Activated CD8-positive, alpha-beta memory T cell treated with anti-CD3 and anti-CD28 coated beads, Interleukin-2, amount 50 U/mL, for 4 hours (primary cell): Measurements from ENCODE around the gene NEDD4L.

Source experiments
- DNase-seq: peaks from one replicate; pipeline ENCODE4 v3.0.0-alpha.2; 2020

The NEDD4L gene

DNA sequence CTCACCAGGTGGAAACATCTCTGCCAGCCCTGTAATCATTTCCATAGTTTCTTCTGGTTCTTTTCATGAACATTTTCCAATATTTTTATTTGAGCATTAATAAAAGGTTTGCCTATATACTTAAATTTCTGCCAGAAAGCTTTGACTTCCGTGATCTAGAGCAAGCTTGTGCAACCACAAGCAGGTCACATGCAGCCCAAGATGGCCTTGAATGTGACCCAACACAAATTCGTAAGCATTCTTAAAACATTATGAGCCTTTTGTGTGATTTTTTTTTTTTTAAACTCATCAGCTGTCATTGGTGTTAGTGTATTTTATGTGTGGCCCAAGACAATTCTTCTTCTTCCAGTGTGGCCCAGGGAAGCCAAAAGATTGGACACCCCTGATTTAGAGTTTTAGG lies 51.6 kb downstream of the NEDD4L start:
- no peak for DNase-seq

DNA sequence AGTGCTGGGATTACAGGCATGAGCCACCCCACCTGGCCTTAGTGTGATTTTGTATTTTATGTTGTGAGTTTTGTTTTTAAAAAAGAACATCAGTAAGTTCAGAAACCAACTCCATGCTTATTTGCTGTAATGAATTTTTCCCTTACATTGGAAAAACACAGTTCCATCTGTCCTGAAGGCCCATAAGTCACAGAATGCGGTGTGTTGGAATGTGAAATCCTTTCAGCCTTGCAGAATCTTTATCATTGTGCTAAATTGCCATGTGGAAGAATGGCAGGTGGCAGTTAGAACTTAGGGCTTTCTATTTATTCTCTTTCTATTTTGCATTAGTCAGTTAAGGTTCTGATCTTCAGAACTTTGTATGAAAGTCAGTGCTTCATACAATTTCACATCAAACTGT lies 52.6 kb downstream of the NEDD4L start:
- DNase-seq, result no peak

DNA sequence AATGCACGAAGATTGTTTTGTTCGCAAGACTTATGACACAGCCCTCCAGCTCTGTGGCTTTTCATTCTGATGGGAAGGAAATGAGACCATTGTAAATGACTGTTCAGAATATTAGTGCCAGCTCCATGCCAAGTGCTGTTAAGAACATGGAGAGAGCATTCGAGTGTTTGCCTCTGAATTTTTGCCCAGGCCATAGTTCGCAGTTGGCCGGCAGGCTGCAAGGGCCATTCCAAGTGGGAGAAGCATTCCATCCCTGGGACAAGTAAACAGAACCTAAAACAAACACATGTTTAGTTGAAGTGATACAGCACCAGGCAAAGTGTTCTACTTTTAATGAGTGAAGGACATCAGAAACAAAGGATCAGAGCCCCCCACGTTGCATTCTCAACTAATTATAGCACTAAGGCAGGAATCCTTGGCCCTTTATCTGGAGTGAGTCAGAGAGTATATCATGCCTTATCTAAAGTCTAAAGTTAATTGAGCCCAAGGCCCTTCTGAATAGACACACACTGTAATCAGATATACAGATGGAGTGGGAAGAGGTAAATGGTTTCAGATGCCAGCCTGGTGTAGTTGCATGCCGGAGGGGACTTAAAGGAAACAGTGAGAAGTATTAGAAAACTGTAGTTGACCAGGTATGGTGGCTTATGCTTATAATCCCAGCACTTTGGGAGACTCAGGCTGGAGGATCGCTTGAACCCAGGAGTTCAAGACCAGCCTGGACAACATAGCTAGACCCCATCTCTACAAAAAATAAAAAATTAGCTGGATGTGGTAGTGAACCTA lies 53.3 kb downstream of the NEDD4L start:
- DNase-seq, result no peak

DNA sequence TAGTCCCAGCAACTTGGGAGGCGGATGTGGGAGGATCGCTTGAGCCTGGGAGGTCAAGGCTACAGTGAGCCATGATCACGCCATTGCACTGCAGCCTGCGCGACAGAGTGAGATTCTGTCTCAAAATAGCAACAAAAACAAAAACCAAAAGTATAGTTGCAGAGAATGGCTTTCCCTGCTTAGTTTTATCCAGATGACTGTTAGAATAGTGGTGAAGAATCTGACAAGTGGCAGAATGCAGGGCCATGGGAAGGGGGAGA lies 53.8 kb downstream of the NEDD4L start:
- no peak for DNase-seq

DNA sequence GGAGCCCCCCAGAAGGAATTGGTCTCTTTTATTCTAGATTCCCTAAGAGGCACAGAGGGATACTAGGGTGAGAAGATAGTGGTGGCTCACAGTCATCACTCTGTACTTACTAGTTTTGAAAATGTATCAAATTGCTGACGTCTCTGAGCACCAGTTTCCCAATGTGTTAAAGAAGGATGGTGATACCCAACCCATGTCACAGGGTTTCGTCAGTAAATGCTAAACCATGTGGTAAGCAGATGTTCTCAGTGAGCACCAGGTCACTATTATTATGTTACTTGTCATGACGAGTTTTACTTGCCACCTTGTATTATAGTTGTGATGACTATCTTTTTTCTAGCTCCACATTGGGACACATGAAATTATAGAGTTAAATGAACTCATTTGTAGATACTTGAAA lies 54.7 kb downstream of the NEDD4L start:
- no peak for DNase-seq

DNA sequence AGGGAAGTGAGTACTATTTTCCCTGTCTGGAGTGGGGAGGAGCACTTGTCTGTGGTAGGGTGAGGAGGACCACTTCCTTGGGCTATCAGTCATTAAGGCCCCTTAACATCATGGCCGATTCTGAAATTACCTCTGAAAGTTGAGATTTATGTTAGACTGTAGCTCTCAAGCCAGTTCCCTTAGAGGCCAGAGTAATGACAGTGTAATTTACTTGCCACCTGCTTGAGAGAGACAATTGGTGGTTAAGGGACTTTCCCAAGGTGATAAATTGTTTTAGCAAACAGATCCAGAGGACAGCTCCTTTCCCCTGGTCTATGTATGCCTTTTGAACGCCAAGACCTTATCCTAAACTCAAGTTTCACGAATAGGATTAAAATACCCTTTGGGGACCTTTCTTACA lies 56.1 kb downstream of the NEDD4L start:
- no peak for DNase-seq

DNA sequence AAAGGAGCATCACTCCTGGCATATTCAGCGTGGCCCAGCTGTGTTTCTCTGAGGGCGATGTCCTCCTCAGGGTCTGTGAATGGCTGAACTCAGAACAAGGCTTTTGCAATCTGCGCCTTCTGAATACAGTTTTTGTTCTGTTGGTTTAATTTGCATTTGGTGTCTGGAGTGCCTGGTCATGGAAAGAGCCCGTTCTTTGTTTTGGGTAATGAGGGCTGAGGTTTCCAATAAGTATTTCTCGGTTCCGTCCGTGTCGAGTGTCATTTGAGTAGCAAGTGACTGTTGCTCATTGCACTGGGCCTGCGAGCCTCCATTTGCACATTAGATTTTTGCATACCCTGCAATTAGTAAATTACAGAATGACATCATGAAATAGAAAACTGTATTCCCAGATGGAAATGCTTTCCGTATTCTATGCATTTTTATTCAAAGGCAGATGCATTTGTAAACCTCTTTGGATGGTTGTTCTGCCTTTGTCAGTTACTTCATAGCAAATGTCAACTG lies 57.3 kb downstream of the NEDD4L start:
- no peak for DNase-seq

DNA sequence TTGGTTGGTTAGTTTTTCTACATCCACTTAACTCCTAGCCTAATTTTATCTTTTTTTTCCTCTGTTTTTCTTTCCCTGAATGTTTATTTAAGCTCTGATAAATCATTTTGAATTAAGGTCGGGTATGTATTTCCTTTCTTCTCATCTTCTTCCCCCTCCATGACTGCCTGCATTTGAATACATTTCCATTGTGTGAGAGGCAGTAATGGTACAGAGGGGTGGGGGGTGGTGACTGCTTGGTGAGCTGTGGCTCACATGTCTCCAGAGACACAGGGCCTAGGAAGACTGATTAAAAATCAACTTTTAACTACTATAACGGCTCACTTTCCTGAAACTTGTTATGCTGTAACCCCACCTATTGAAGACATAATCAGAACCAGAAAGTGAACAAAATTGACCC lies 58.0 kb downstream of the NEDD4L start:
- DNase-seq, result no peak

DNA sequence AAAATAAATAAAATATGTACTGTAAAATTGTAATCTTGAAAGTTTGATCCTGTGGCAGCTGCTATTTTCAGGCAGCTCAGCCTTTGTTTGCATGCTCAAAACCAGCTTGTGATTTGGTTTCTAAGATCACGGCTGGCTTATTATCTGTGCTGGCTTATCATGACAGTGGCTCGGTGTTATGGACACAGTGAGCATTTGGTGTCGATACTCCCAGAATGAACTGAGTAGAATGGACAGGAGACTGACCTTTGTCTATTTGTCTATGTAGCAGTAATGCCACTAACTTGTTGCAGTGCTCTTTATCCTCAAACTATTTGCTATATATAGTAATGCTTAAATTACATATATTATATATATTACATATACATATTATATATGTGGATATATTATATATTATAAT lies 58.8 kb downstream of the NEDD4L start:
- no peak for DNase-seq

DNA sequence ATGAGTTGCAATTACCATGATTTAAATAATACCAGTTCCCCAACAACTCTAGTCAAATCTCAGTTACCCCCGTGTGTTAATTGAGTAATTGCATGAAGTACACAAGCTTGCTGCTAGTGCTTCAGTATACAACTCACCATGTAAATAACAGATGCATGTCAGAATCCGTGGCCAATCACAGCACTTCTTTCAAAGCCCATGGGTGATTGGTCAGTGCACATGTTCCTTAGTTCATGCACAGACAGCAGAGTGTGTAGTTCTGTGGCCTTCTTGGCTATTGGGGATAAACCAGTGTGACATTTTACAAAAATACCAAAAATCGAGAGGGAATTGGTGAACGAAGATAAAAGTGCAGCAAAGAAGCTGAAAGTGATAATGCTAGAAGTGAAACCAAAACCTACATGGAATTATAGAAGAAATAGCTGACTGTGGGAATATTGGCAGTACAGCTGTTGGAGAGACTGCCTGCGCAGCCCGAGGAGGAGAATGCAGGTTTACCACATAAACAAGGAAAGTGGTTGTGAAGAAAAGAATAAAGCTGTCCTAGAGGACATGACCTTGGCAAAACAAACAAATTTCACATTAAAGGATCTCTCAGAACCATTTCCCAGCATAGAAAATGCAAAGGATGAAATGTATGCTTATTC lies 59.4 kb downstream of the NEDD4L start:
- no peak for DNase-seq

DNA sequence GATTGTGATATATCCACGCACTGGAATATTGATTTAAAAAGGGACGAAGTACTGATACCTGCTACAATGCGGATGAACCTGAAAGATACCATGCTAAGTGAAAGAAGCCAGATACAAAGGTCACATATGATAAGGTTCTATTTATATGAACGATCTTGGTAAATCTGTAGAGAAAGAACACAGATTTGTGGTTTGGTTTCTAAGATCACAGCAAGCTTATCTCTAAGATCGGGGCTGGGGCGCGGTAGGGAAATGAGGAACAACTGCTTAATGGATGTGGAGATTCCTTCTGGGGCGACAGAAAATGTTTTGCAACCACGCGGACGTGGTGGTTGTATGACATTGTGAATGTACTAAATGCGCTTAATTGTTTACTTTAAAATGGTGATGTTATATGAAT lies 60.1 kb downstream of the NEDD4L start:
- DNase-seq, result no peak

DNA sequence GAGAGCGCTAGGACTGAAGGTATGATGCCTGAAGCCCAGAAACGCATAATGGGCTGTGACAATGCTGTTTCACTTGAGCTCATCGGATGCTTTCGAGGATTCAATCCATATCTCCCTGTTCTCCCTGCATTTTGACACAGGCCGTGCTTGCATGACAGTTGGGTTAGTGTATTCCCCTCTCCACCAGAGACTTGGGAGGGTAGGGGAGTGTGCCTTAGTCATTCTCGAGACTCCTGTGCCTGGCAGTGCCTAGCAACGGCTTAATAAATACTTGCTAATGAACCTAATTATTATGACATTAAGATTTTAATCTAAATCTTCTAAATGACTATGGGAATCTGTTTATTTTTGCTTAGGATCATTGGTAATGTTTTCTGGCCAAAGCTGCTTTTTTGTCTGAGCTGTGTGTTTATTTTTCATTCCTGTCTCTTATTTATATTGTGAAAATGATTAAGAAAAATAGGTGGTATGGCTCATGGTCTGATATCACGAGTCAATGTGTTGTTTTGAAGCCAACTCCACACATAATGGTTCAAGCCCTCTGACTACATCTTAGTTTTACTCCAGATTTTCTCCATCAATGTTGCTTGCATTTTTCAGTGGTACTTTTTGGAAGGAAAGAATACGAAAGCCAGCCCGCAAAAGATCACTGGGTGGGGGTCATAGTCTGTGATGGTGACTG lies 61.3 kb downstream of the NEDD4L start:
- no peak for DNase-seq

DNA sequence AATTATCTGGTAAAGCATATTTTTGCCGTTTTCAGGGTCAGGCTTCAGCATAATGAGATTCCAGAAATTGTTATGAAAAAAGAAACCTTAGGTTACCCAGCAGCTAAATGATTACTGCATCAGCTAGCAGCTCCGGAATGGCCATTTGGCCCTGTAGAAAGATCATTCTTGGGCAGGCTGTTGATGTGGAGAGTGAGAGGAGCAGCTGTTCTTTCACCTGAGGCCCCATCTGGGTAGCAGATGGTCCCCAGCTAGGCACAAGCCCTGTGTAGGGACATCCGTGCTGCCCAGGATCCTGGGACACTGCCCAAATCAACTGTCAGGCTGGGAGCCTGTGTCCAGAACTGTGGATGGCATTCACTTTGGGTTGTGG lies 61.8 kb downstream of the NEDD4L start:
- no peak for DNase-seq

DNA sequence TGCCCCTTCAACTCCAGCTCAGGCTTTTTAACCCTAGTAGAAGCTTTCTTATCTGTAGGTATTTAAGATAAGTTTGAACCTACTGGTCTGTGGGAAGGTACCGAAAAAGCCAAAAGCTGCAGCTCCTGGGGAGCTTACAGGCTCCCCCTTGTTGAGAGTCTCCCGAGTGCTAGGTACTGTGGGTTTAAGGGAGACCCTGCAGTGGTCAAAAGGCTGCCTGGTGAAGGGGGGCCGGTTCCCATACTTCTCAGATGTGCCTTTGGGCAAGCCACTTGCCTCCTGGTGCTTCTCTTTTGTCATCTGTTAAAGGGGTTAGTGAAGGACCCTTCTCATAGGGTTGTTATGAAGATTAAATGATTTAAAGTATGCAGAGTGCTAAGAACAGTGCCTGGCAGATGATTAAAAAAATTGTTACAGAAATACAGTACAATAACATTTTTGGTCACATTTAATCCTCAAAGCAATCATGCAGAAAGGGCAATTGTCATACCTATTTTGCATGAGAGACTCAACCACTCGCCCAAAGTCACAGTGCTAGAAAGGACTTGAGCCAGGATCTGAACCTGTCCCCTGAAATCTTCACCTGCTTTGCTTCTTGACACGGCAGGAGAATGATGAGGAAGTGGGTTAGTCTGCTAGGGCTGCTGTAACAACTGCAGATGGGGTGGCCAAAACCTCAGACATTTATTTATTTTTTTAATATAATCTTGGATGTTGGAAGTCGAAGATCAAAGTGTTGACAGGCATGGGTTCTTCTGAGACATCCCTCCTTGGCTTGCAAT lies 62.5 kb downstream of the NEDD4L start:
- DNase-seq, result no peak

DNA sequence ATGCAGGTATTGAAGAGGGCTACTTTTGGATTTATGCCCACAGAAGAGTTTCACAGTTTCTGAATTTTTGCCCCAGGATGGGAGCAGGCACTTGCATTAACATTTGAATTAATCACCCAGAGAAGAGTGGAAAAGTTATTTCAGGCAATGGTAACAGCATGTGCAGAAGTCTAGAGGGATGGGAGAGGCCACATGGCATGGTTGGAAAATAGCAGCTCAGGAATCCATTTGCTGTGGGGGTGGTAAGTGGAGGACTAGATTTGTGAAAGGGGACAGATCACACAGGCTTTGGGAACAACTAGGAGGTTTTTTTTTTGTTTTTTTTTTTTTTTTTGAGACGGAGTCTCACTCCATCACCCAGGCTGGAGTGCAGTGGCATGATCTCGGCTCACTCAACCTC lies 65.2 kb downstream of the NEDD4L start:
- DNase-seq, result no peak

DNA sequence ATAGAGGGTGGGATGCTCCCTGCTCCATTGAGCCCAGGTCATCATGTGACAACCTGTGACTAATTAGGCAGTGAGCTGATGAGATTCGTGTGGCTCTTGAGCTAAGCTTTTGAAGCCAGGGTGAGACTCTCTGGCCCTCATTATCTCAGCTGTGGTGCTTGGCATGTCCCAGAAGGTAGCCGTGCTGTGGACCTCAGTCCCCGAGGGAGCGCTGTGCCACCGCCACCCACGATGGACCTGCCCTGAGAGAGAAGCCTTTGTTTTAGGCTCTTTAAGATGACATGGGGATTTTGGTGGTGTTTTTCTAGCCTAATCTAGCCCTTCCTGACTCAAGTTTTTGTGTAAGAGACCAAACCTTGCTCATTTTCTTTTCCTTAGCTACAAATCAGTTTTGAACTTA lies 66.4 kb downstream of the NEDD4L start:
- no peak for DNase-seq

DNA sequence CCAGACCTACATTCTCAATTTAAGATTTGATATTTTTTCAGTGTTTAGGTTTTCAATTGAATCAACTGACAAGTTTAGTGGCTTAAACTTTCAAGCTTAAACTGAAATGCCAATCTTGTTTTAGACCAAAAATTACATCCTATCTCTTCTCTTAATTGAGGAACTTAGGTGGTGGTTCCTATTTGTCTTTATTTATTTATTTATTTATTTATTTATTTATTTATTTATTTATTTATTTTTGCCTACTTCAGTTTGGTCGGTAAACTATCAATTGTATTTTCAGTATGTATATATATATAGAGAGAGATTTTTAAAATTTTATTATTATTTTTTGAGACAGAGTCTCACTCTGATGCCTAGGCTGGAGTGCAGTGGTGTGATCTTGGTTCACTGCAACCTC lies 68.1 kb downstream of the NEDD4L start:
- no peak for DNase-seq

DNA sequence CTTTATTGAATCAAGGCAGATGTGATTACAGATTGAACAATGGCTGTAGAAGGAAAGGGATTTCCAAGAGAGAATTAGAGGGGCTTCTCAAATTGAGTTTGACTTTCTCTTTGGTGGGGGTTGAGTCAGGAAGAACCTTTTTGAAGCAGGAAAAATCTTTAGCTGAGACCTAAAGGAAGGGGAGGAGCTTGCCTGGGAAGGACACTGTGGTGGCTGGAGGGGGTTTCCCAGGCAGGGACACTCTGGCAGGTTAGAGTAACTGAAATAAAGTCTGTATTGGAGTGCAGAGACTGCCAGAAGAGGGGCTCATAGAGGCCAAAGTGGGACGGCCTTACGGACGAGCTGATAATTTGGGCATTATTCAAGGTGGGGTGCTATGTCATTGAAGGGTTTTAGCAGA lies 69.3 kb downstream of the NEDD4L start:
- DNase-seq, result no peak

DNA sequence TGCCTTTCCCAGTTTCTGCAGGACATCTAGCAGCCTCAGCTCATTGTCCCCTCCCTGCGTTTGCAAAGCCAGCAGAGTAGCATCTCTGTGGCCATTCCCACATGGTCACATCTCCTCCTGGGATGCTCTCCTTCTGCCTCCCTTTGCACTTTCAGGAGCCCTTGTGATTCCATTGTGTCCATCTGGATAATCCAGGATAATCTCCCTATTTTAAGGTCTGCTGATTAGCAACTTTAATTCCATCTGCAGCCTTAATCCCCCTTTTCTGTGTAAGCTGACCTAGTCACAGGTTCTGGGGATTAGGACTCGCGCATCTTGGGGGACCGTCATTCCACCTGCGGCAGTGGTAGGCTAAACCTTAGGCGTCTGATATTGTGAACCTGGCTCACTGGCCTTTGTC lies 70.7 kb downstream of the NEDD4L start:
- DNase-seq, result no peak

DNA sequence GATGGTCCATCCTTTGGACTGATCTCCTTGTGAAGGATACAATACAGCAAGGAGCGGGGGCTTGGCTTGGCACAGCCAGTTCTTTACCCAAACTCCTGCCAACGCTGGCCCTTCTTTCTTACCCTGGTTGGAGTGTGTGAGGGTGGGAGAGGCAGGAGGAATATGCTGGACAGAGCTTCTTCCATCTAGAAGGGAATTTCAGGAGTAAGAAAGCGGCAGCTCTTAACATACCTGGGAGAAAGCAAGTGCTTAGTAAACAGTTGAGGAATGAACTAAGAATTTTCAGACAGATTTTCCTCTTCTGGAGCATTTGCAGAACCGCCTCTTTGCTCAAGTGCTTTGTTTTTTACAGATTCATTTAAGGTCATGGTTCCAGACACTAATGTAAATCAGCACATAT lies 72.8 kb downstream of the NEDD4L start:
- no peak for DNase-seq

DNA sequence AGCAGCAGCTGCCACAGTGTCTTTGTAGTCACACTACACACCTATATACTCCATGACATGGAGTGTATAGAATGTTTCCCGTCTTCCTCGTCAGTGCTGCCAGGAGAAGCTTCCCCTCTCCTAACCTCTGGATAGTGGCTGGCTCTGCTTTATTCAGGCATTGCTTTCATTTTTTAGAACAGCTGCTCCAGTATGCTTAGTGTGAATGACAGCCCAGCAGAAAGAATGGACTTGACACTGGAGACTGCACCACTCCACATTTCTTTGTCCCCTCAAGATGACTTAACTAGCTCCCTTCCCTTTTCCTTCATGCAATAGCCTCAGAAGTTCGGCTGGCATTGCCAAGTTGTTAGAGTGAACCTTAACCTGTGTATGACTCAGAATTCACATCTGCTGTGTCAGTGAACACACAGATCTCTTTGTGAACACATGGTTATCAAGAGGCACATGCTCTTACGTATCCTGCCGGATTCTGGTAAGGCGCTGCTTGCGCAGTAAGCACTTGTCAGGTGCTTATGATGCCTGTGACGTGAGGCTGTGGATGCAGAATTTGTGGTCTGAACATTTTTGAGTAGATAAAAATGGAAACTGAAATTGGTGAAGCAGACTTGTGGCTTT lies 73.9 kb downstream of the NEDD4L start:
- no peak for DNase-seq

DNA sequence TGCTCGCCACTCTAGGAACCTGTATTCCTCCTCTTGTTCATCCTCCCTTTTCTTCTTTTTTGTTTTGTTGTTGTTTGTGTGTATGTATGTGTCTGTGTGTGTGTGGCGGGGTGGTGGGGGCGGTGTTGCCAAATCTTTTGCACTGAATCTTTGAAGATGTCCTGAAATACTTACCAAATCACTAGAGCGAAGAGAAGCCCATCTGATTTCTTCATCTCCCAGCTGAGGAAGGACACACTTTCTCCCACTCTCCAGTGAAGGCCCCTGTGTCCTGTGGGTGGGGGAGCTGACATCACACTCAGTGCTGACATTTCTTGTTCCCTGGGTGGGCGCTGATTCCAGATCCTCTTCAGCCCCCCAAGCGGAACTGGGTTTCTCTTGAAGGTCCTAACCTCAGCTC lies 74.5 kb downstream of the NEDD4L start:
- DNase-seq, result no peak

DNA sequence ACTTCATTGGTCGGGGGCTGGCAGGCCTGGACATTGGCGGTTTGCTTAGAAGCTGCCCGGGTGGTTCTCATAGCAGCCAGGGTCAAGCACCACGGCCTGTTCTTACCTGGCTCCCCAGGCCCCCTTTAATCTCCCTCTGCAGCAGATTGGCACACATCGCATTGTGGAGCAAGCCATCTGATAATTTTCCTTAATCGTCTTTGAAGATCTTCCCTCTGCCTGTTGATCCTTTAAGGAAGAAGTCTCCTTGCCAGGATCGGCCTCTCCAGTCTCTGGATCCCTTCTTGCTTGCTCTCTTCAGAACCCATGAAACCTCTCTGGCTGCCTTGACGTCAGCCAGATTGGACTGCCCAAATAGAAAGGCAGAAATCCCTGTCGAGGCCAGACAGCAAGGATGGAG lies 75.8 kb downstream of the NEDD4L start:
- no peak for DNase-seq
